IMR-90 (cell line): Measurements from ENCODE around the gene MGLL. TPM values are rescaled to one million over a fixed set of nuclear protein-coding genes. Genes with fewer than 3 reads are reported as not detected.

Source experiments
- ATAC-seq: fragments of 200-7000 bp; cut with Tn5 transposase; 2 replicates; pipeline ENCODE4 v1.9.1; 2020; ENCODE audit warnings: low read depth, mild to moderate bottlenecking, moderate library complexity
- BruUV-seq: library from RNA; stranded (reverse); fragments of 400-500 nt; replicated peaks from 2 replicates; lab custom pipeline; 2021; lab: Mats Ljungman, UMichigan
- CTCF ChIA-PET: fragments of 300-600 bp; formaldehyde crosslinking; extraction: SDS; loops from one replicate; lab custom pipeline; 2021; ENCODE audit warnings: antibody characterized with exemption; lab: Yijun Ruan, JAX
- POLR2A ChIA-PET: fragments of 300-600 bp; sonication (Branson Sonifier 250); formaldehyde crosslinking; loops from one replicate; lab custom pipeline; 2022; ENCODE audit warnings: antibody characterized with exemption; ENCODE audit not compliant: unreplicated experiment; lab: Charles Lee
- DNase-seq: peaks from one replicate; pipeline ENCODE4 v3.0.0; 2013
- H2AFZ ChIP-seq: replicated peaks from 2 replicates; pipeline ENCODE3; 2013; ENCODE audit warnings: low read length, mild to moderate bottlenecking; ENCODE audit not compliant: poor library complexity
- H2AK5ac ChIP-seq: 2 replicates; pipeline ENCODE4 v1.6.1; 2013; ENCODE audit warnings: low read depth, low read length, inconsistent platforms
- H2AK9ac ChIP-seq: replicated peaks from 2 replicates; pipeline ENCODE3; 2013; ENCODE audit warnings: mild to moderate bottlenecking, low read depth, low read length, moderate library complexity; ENCODE audit not compliant: poor library complexity
- H2BK120ac ChIP-seq: 2 replicates; pipeline ENCODE4 v1.6.1; 2013; ENCODE audit warnings: low read depth, low read length, inconsistent platforms
- H2BK15ac ChIP-seq: 3 replicates; pipeline ENCODE4 v1.6.1; 2013; ENCODE audit warnings: low read depth, low read length, inconsistent platforms
- H2BK20ac ChIP-seq: 2 replicates; pipeline ENCODE4 v1.6.1; 2013; ENCODE audit warnings: low read depth, mild to moderate bottlenecking, inconsistent platforms, low read length, moderate library complexity
- H2BK5ac ChIP-seq: 2 replicates; pipeline ENCODE4 v1.6.1; 2013; ENCODE audit warnings: mild to moderate bottlenecking, low read depth, low read length, inconsistent platforms; ENCODE audit not compliant: poor library complexity, severe bottlenecking
- H3K14ac ChIP-seq: replicated peaks from 2 replicates; pipeline ENCODE4 v1.6.1; 2013; ENCODE audit warnings: low read depth, low read length, inconsistent platforms
- H3K18ac ChIP-seq: 2 replicates; pipeline ENCODE4 v1.6.1; 2013; ENCODE audit warnings: low read depth, low read length, control low read depth
- H3K23ac ChIP-seq: 2 replicates; pipeline ENCODE4 v1.6.1; 2013; ENCODE audit warnings: low read depth, low read length, inconsistent platforms
- H3K27ac ChIP-seq: 2 replicates; pipeline ENCODE4 v1.5.1; 2013; ENCODE audit warnings: mild to moderate bottlenecking, control low read depth, low read length; ENCODE audit not compliant: insufficient read depth
- H3K27me3 ChIP-seq: 2 replicates; pipeline ENCODE4 v1.6.1; 2013; ENCODE audit warnings: low read length; ENCODE audit not compliant: control insufficient read depth, insufficient read depth
- H3K36me3 ChIP-seq: 2 replicates; pipeline ENCODE4 v1.6.1; 2013; ENCODE audit warnings: low read length, mixed read lengths; ENCODE audit not compliant: control insufficient read depth, insufficient read depth
- H3K4ac ChIP-seq: 2 replicates; pipeline ENCODE4 v1.6.1; 2013; ENCODE audit warnings: low read depth, low read length, inconsistent platforms
- H3K4me1 ChIP-seq: 2 replicates; pipeline ENCODE4 v1.6.1; 2013; ENCODE audit warnings: low read length, mixed read lengths; ENCODE audit not compliant: control insufficient read depth, insufficient read depth
- H3K4me2 ChIP-seq: 2 replicates; pipeline ENCODE4 v1.6.1; 2013; ENCODE audit warnings: low read depth, mild to moderate bottlenecking, control low read depth, low read length, moderate library complexity
- H3K4me3 ChIP-seq: 2 replicates; pipeline ENCODE4 v1.5.1; 2013; ENCODE audit warnings: low read depth, mild to moderate bottlenecking, control low read depth, low read length, moderate library complexity; ENCODE audit not compliant: insufficient read depth
- H3K56ac ChIP-seq: 2 replicates; pipeline ENCODE4 v1.6.1; 2013; ENCODE audit warnings: low read length, inconsistent platforms; ENCODE audit not compliant: insufficient read depth; ENCODE audit errors: extremely low read depth
- H3K79me1 ChIP-seq, 2 experiments: 2 replicates each; pipeline ENCODE4 v1.6.1; 2013; ENCODE audit warnings: low read length in 2 of 2, inconsistent platforms in 1 of 2, low read depth in 1 of 2
- H3K9ac ChIP-seq: 2 replicates; pipeline ENCODE4 v1.6.1; 2013; ENCODE audit warnings: low read depth, low read length, control low read depth
- H3K9me1 ChIP-seq: 2 replicates; pipeline ENCODE4 v1.6.1; 2013; ENCODE audit warnings: low read length, inconsistent platforms; ENCODE audit not compliant: insufficient read depth
- H3K9me3 ChIP-seq: 2 replicates; pipeline ENCODE4 v1.6.1; 2013; ENCODE audit warnings: low read length; ENCODE audit not compliant: control insufficient read depth, insufficient read depth
- H4K20me1 ChIP-seq: 2 replicates; pipeline ENCODE4 v1.6.1; 2013; ENCODE audit warnings: low read length, inconsistent platforms; ENCODE audit not compliant: insufficient read depth
- H4K5ac ChIP-seq: 2 replicates; pipeline ENCODE4 v1.6.1; 2013; ENCODE audit warnings: mild to moderate bottlenecking, low read depth, low read length, control low read depth
- H4K8ac ChIP-seq, 2 experiments: 2 replicates each; pipeline ENCODE4 v1.6.1; 2013; ENCODE audit warnings: low read depth in 2 of 2, low read length in 2 of 2, control low read depth in 1 of 2, inconsistent platforms in 1 of 2
- H4K91ac ChIP-seq: 2 replicates; pipeline ENCODE4 v1.6.1; 2013; ENCODE audit warnings: low read depth, low read length, inconsistent platforms; ENCODE audit not compliant: insufficient read depth
- BHLHE40 ChIP-seq: fragments of 150-350 bp; IDR thresholded peaks from 2 replicates; pipeline ENCODE4 v1.6.1; 2016; ENCODE audit warnings: mild to moderate bottlenecking, low read depth, low read length
- CEBPB ChIP-seq: IDR thresholded peaks from 2 replicates; pipeline ENCODE4 v1.6.1; 2012; ENCODE audit warnings: low read depth, low read length, improper control_type of control experiment
- CHD1 ChIP-seq: IDR thresholded peaks from 2 replicates; pipeline ENCODE4 v1.6.1; 2012; ENCODE audit warnings: low read depth, low read length, improper control_type of control experiment
- CTCF ChIP-seq: conservative IDR thresholded peaks from 2 replicates; pipeline ENCODE4 v1.5.1; 2012; ENCODE audit warnings: mild to moderate bottlenecking, low read depth, low read length, improper control_type of control experiment
- ELK1 ChIP-seq: fragments of 150-350 bp; IDR thresholded peaks from 2 replicates; pipeline ENCODE4 v1.6.1; 2016; ENCODE audit warnings: low read depth, mild to moderate bottlenecking, low read length, moderate library complexity, borderline replicate concordance
- FOS ChIP-seq: fragments of 150-350 bp; IDR thresholded peaks from 2 replicates; pipeline ENCODE4 v1.6.1; 2016; ENCODE audit warnings: low read depth, low read length
- MAFK ChIP-seq: IDR thresholded peaks from 2 replicates; pipeline ENCODE4 v1.6.1; 2012; ENCODE audit warnings: low read depth, low read length, improper control_type of control experiment
- MAZ ChIP-seq: IDR thresholded peaks from 2 replicates; pipeline ENCODE4 v1.6.1; 2012; ENCODE audit warnings: low read depth, mild to moderate bottlenecking, low read length, improper control_type of control experiment, moderate library complexity, borderline replicate concordance
- MXI1 ChIP-seq: IDR thresholded peaks from 2 replicates; pipeline ENCODE4 v1.6.1; 2012; ENCODE audit warnings: low read depth, mild to moderate bottlenecking, low read length, moderate library complexity, borderline replicate concordance
- NFE2L2 ChIP-seq: fragments of 150-350 bp; IDR thresholded peaks from 2 replicates; pipeline ENCODE4 v1.6.1; 2016; ENCODE audit warnings: low read depth, mild to moderate bottlenecking, low read length
- POLR2A ChIP-seq: IDR thresholded peaks from 2 replicates; pipeline ENCODE4 v1.6.1; 2012; ENCODE audit warnings: mild to moderate bottlenecking, low read depth, low read length
- RAD21 ChIP-seq: IDR thresholded peaks from 2 replicates; pipeline ENCODE4 v1.6.1; 2012; ENCODE audit warnings: low read length, improper control_type of control experiment
- RCOR1 ChIP-seq: IDR thresholded peaks from 2 replicates; pipeline ENCODE4 v1.6.1; 2012; ENCODE audit warnings: mild to moderate bottlenecking, low read length, improper control_type of control experiment; ENCODE audit not compliant: insufficient replicate concordance
- RFX5 ChIP-seq: IDR thresholded peaks from 2 replicates; pipeline ENCODE4 v1.8.0; 2012; ENCODE audit warnings: low read depth, mild to moderate bottlenecking, low read length, moderate library complexity
- SMC3 ChIP-seq: fragments of 150-350 bp; IDR thresholded peaks from 2 replicates; pipeline ENCODE4 v1.6.1; 2016; ENCODE audit warnings: low read depth, mild to moderate bottlenecking, antibody characterized with exemption, low read length, moderate library complexity
- USF2 ChIP-seq: fragments of 150-350 bp; IDR thresholded peaks from 2 replicates; pipeline ENCODE4 v1.6.1; 2017; ENCODE audit warnings: mild to moderate bottlenecking, antibody characterized with exemption, low read length, low read depth
- WGBS, 2 experiments: methylation state at CpG; one replicate each; pipeline versions ENCODE4 v1.1.5 to v1.1.7; 2013; ENCODE audit warnings: missing lambda C conversion rate in 2 of 2; ENCODE audit not compliant: insufficient read length in 1 of 2; ENCODE audit errors: extremely low coverage in 2 of 2; 5-methylcytosine and 5-hydroxymethylcytosine counted together
- dilution Hi-C: fragments of 300-500 bp; cut with HindIII; formaldehyde crosslinking; loops from one replicate; pipeline ENCODE4 v1.14.3; 2018; ENCODE audit warnings: low sequenced_read_pairs; ENCODE audit not compliant: unreplicated experiment
- in situ Hi-C: fragments of 300-500 bp; cut with MboI; formaldehyde crosslinking; loops from 3 replicates; pipeline ENCODE4 v1.14.3; 2019; ENCODE audit warnings: low sequenced_read_pairs, inconsistent platforms, mixed read lengths
- intact Hi-C: fragments of 100-400 bp; cut with micrococcal nuclease; formaldehyde crosslinking; loops from 2 replicates; pipeline ENCODE4 v1.10.0; 2022
- polyA plus RNA-seq, 3 experiments: library from polyadenylated mRNA; depleted of rRNA; stranded (reverse); fragments of >200 nt; gene quantifications; 2 replicates each; pipeline ENCODE4 v1.2.3, GENCODE V29; 2012; ENCODE audit warnings: low replicate concordance in 1 of 3
- total RNA-seq: library from RNA; depleted of rRNA; stranded (reverse); fragments of >200 nt; gene quantifications from 2 replicates; pipeline ENCODE4 v1.2.3, GENCODE V29; 2012

MGLL gene
- total and polyA plus RNA-seq, 2 of the 4 experiments (the other 2 are of a cell fraction), result 23.7 to 60.6 TPM

- POLR2A ChIA-PET, result no interaction called here
- DNase-seq, result no peak
- no peak overlapping the region for H2BK15ac ChIP-seq
- intact Hi-C loops, result no loop called here
- no peak overlapping the region for H2AK9ac ChIP-seq
- no peak overlapping the region for H3K27ac ChIP-seq
- no peak overlapping the region for H3K23ac ChIP-seq
- H3K56ac ChIP-seq, result no peak overlapping the region
- peaks cover 35 to 85% of the 10 kb centered on the region in 2 experiments for H3K79me1 ChIP-seq
- H3K36me3 ChIP-seq, result no peaks in the 10 kb centered on the region; the same call in 1 of the 2 replicates
- H3K4me2 ChIP-seq, result no peak overlapping the region
- dilution Hi-C loops, result no loop called here
- H3K4ac ChIP-seq, result no peak overlapping the region
- H4K20me1 ChIP-seq, result no peaks in the 10 kb centered on the region
- H4K8ac ChIP-seq, result no peak overlapping the region
- no peak overlapping the region for H2AFZ ChIP-seq
- no peak overlapping the region for H3K4me3 ChIP-seq
- no peak overlapping the region for H4K5ac ChIP-seq
- TF ChIP-seq BHLHE40 (no peak), FOS (no peak), CEBPB (no peak), CHD1 (no peak), RFX5 (no peak), RCOR1 (no peak), CTCF (no peak), RAD21 (no peak), ELK1 (no peak), POLR2A (no peak), USF2 (no peak), NFE2L2 (no peak), MAFK (no peak), MXI1 (no peak), MAZ (no peak), SMC3 (no peak)
- H3K14ac ChIP-seq, result no peak overlapping the region
- in situ Hi-C loops, result no loop called here
- 74% methylated on average over 4 of the region's 8 CpGs; no CpG with 5 or more reads in 1 of the 2 experiments for WGBS, 2 experiments
- H3K9me3 ChIP-seq, result no peaks in the 10 kb centered on the region
- H4K91ac ChIP-seq, result no peak overlapping the region
- no peak for ATAC-seq
- H2BK5ac ChIP-seq, result no peak overlapping the region
- H2BK120ac ChIP-seq, result no peak overlapping the region
- H3K9ac ChIP-seq, result no peak overlapping the region
- no peak overlapping the region for H3K18ac ChIP-seq
- H2AK5ac ChIP-seq, result no peak overlapping the region
- H3K27me3 ChIP-seq, result no peaks in the 10 kb centered on the region
- no TSS peak for BruUV-seq
- H2BK20ac ChIP-seq, result no peak overlapping the region
- H3K9me1 ChIP-seq, result peaks cover 40% of the 10 kb centered on the region
- CTCF ChIA-PET, result no interaction called here
- H3K4me1 ChIP-seq, result peaks cover 22% of the 10 kb centered on the region
Measured at GRCh38 chr3:127744875-127745274, 77.4 kb downstream of the MGLL start.
